Fibroblast of skin of left quadriceps (primary cell): ENCODE data around the gene DMGDH.
"Not testable (repeated sequence)": the region's sequence is repeated elsewhere in the genome, so short reads cannot be mapped to it uniquely, and the experiment has no call there.

ENCODE experiments used
- DNase-seq, 2 experiments: peaks; one replicate each; pipeline ENCODE4 v3.0.0-alpha.2; 2013; ENCODE audit warnings: low read depth in 2 of 2

DMGDH gene

DNA sequence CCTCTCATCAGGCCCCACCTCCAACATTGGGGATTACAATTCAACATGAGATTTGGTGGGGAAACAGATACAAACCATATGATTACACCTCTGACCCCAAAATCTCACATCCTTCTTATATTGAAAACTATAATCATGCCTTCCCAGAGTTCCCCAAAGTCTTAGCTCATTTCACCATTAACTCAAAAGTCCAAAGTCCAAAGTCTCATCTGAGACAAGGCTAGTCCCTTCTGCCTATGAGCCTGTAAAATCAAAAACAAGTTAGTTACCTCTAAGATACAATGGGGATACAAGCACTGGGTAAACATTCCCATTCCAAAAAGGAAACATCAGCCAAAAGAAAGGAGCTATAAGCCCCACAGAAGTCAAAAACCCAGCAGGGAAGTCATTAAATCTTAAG lies 57.6 kb downstream of the DMGDH start:
- no peak for DNase-seq

DNA sequence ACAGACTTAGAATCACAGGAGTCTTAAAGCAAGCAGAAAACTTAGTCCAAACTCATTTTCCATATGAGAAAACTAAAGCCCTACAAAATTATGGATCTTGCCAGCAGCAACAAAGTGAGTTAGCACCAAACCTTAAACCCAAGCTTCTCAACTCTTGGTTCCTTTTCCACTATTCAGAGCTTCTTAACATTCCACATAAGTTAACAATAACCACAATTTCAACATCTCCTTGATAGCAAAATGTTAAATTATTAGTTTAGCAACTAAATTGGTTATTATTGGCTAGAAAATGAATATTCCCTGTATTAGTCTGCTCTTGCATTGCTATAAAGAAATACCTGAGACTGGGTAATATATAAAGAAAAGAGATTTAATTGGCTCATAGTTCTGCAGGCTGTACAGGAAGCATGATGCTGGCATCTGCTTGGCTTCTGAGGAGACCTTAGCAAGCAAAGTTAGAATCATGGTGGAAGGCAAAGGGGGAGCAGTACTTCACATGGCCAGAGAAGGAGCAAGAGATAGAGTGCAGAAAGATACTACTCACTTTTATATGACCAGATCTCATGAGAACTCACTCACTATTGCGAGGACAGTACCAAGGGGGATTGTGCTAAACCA lies 58.1 kb downstream of the DMGDH start:
- DNase-seq: peak; percentile 70

GRCh38 chr5:79008362-79008761 lies 61.1 kb downstream of the DMGDH start:
- DNase-seq: no peak

DNA sequence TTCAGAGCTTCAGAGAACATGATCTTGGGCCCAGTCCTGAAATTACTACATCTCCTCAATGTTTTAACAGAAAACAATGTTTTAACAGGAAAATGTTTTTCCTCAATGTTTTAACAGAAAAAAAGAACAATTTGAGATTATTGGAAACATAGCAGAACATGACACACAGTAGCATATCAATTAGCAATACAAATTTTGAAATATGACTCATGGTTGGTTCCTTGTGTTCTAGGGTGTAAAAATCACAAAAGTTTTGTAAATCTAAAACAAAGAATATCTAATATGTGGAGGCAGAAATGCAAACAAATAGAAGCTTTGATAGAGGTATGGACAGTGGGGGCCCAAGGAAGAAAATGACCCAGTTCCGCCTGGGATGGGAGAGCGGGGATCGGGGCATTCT lies 61.6 kb downstream of the DMGDH start:
- no peak for DNase-seq

DNA sequence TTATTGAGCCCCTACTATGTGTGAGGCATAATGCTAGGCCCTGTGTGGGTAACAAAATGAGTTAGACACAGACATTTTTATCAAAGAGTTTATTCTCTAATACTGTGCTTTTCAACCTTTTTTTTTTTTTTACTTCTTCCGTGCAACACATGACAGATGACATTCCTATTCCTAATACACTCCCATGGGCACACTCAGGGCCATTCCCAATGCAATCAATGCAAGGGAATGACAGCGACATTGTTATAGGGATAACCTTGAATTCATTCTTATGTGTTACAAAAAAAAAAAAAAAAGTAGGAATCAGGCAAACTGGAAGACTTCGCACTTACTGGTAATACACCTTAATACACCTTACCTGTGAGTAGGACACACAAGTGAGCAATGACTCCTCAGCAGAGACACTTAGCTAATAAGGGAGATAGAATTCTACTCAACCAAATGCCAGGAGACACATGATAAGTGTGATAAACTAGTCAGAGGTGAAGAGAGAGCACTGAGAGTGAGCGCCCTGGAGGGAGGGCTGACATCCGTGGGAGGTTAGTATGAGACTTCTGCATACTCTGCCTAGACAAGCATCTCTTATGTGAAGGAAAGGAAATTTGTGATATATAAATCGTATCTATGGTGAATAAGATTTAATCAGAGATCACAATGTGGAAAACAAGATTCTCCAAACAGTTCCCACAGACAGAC lies 63.4 kb downstream of the DMGDH start:
- DNase-seq: no peak

DNA sequence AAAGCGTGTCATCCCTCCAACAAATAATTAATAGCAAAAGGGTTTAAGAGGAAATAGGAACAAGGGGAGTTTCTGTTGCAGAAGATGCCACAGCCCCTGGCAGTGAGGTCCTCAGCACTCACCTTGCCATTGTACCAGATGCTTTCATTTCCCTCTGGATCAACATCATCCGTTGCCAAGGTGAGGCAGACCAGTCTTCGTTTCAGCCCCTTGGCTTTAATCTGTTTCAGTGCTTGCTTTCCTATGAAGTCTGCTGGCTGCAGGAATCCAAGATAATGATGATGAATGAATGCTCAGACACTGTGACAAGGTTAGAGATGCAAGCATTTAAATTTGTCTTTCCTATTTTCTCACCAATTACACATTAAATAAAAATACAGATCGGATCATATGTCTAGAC lies 64.3 kb downstream of the DMGDH start:
- no peak for DNase-seq

DNA sequence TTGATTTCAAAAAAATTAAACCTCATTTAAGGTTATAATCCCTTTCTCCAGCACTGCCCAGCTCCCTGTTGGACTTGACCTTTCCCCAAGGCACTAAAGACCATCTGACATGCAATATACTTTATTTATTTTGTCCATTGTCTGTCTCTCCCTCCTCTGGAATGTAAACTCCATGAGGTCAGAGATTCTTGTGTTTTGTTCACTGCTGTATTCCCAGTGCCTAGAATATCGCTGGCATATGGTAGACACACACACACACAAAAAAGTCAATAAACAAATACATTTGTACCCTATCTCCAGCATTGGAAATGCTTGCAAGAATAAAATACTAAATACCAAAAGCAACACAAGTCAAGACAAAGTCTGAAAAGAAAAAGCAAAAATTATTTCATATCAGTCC lies 67.1 kb downstream of the DMGDH start:
- DNase-seq: no peak

DNA sequence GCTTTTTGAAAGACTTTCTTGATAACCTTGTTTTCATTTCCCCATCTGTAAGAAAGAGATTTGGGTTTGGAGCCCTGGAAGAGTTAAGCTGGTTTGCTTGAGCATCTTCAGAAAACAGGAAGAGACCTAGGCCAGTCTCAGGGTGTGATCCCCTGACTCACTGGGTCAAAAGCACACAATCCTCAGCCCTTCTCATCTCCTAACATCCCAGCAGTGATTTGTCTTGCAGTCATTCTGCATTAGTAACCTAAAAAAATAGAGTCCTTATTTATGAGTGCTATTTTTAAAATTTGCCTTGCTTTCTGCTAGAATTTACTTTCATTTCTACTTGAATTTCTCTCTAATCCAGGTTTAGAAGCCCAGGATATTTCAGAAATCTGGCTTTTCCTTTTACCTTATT lies 68.0 kb downstream of the DMGDH start:
- no peak for DNase-seq

- DNase-seq: no peak
Observed at GRCh38 chr5:78997090-78997489, 72.4 kb downstream of the DMGDH start.

DNA sequence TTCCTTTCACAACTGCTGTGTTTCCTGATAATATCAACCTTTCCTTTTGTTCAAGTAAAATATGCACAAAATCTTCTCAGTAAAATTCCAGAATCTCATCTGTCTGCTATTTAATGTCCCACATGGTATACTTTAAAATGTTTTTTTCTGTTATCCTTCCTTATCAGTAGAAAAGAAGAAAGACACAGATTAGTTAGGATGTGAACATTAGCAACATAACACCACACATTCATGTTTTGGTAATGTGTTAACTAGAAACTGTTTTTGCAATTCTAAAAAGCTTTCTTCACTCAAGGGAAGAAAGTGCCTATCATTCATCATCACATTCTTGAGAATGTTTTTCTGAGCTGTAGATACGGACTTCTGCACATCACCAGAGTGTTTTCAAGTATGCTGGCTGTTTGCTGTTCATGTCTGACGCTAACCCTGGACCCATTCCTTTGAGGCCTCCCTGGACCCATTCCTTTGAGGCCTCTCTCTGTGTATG lies 73.9 kb downstream of the DMGDH start:
- DNase-seq: no peak

GRCh38 chr5:78993165-78993564 lies 76.3 kb downstream of the DMGDH start:
- DNase-seq: no peak

- DNase-seq: no peak
Observed at GRCh38 chr5:78992146-78992545, 77.3 kb downstream of the DMGDH start.

GRCh38 chr5:78989080-78989479 lies 80.4 kb downstream of the DMGDH start:
- DNase-seq: no peak

DNA sequence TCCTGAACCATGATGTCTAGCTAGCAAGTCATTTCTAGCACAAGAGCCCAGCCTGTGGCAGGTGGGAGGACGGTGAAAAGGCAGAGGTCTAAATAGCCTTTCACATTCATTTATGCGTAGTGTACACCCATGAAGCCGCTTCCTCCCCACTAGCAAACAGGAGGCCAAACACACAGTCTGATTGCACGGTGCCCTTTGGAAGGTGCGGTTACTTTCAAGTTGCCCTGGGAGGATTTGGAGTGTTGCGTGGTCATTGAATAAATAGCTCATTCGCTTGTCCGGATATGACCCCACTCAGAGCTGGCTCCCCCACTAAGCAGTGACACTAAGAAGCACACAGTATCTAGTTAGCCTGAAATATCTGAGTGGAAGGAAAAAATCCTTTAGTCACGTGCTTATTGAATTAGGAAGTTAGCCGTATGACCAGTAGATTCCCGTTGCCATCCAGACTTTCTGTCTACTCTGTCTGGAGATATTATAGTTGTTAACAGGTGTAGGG lies 83.7 kb downstream of the DMGDH start:
- DNase-seq: no peak

- DNase-seq: peak in 1 of 2 experiments; percentile 11
Observed at GRCh38 chr5:78985116-78985724, 84.3 kb downstream of the DMGDH start, which contains the start of gene ARSB. Gene ARSB (minus strand): TSS chr5:78985310. CDS start chr5:78985248, 62 bp downstream.

DNA sequence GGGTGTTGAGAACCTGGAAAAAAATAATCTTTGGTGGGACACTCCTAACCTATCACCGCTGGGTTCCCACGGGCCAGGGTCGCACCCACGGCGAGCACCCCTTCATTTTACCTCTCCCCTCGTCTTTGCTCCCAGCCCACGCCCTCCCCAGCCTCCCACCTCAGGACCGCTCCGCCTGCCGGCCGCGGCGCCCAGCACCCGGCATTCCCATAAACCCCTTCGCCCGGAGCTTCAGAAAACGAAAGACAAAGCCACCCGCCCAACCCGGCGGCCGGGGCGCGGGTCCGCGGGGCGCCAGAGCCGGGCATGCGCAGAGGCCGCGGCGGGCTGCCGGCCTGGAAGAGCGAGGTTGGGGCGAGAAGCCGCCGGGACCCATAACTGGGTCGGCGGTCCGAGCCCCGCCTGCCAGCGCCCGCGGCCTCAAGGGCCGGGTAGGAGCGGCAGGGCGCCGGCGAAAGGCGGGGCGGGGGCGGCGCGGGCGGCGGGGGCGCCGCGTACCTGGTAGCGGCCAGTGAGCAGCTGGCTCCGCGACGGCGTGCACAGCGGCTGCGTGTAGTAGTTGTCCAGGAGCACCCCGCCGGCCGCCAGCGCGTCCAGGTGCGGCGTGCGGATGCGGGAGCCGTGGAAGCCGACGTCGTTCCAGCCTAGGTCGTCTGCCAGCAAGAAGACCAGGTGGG lies 84.9 kb downstream of the DMGDH start:
- DNase-seq: peak; percentile 69 to 71

DNA sequence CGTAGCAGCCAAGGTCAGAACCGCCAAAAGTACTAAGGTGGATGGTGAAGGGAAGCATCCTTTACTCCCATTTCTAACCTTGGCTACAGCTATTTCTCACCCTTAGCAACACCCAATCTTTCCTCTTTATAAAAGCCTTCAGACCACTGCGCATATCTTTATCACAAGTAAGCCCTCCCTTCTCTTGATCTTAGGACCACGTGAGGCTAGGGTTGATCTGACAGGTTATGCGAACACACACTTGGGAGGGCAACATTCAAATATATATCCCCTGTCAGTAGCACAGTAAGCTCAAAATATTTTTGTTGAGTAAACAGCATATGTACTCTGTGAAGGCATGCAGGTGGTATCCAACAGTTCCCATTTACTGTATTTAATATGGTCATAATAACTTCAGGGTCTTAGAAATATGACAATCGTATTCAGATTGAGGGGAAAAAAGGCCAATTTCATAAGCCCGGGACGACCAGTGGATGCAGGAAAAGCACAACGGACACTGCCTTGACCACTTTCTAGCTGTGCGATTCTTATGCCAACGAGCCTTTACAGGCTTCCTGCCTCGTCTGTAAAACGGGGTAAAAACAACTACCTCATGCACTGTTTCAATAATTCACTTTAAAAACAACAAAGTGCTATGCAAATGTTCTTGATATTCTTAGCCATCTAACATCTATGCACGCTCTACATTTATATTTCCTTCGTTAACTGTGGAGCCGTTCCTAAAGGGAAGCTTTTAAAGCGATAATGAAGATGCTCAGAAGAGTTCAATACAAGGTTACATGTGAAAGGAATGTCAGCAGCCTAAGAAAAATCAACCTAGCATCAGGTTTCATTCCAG lies 85.7 kb downstream of the DMGDH start:
- no peak for DNase-seq

DNA sequence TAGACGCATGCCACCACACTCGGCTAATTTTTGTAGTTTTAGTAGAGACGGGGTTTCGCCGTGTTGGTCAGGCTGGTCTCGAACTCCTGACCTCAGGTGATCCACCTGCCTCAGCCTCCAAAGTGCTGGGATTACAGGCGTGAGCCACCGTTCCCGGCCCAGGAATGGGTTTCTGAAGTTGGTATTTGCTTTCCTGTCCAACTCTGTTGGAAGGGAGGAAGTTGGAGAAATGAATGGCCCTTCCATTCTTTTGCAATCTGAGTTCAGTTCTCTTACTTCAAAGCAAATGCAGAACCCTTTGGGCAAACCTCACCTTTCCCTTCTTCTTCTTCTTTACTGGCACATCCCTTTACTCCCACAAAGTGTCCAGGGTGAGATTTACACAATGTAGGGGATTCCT lies 86.3 kb downstream of the DMGDH start:
- DNase-seq: not testable (repeated sequence)

GRCh38 chr5:78979909-78980308 lies 89.6 kb downstream of the DMGDH start:
- no peak for DNase-seq

DNA sequence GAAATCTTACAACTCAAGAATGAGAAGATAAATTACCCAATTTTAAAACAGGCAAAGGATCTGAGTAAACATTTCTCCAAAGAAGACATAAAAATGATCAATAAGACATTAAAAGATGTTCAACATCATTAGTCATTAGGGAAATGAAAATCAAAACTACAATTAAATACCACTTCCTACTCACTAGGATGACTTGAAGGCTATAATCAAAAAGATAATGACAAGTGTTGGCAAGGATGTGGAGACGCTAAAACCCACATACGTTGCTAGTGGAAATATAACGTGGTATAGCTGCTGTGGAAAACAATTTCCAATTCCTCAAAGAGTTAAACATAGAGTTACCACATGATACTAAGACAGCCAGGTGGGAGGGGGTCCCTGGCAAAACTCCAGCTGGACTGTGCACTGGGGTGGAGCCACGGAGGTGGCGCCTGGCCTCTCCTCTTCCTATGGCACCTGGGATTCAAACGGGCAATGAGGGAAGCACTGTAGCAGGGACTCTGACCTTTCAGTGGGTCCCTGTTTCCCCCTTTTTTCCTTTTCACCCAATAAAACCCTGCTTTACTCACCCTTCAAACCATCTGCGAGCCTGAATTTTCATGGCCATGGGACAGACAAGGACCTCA lies 90.2 kb downstream of the DMGDH start:
- DNase-seq: no peak

GRCh38 chr5:78975035-78975434 lies 94.4 kb downstream of the DMGDH start:
- no peak for DNase-seq
